HL-60/S4 treated with phorbol 12-myristate 13-acetate at 8.2 ng/mL for 4 days and 3 days (cell line): Measurements from ENCODE around the gene LTB4R2.

Experiments used
- in situ Hi-C: fragments of 300-500 bp; cut with MboI; formaldehyde crosslinking; loops from 2 replicates; pipeline ENCODE4 v1.15.0; 2022; ENCODE audit warnings: low sequenced_read_pairs

The LTB4R2 gene

GRCh38 chr14:24315807-24316596, 6.1 kb downstream of the LTB4R2 start:
- in situ Hi-C loops, result no loop called here

GRCh38 chr14:24316597-24316950, 6.6 kb downstream of the LTB4R2 start:
- in situ Hi-C loops, result no loop called here

- in situ Hi-C loops, result no loop called here
Observed at GRCh38 chr14:24317141-24317928, 7.4 kb downstream of the LTB4R2 start.

- in situ Hi-C loops, result no loop called here
Observed at GRCh38 chr14:24321212-24321975, 11.5 kb downstream of the LTB4R2 start.

- in situ Hi-C loops, result no loop called here
Observed at GRCh38 chr14:24322672-24323071, 12.7 kb downstream of the LTB4R2 start.

GRCh38 chr14:24323341-24323740, 13.4 kb downstream of the LTB4R2 start:
- in situ Hi-C loops, result no loop called here

- in situ Hi-C loops, result no loop called here
Observed at GRCh38 chr14:24324024-24324423, 14.1 kb downstream of the LTB4R2 start.

- in situ Hi-C loops, result loop anchor here (25.0 kb wide), 1 partner anchor 287 kb away; the partner anchor contains the start of gene GZMH
Observed at GRCh38 chr14:24325041-24325530, 15.1 kb downstream of the LTB4R2 start.

- in situ Hi-C loops, result loop anchor here (25.0 kb wide), 1 partner anchor 286 kb away; the partner anchor contains the start of gene GZMH
Observed at GRCh38 chr14:24325963-24326362, 16.0 kb downstream of the LTB4R2 start.

GRCh38 chr14:24327303-24327702, 17.4 kb downstream of the LTB4R2 start:
- in situ Hi-C loops, result loop anchor here (25.0 kb wide), 1 partner anchor 285 kb away; the partner anchor contains the start of gene GZMH

GRCh38 chr14:24327914-24328313, 18.0 kb downstream of the LTB4R2 start:
- in situ Hi-C loops, result loop anchor here (25.0 kb wide), 1 partner anchor 284 kb away; the partner anchor contains the start of gene GZMH

GRCh38 chr14:24329073-24329663, 19.2 kb downstream of the LTB4R2 start:
- in situ Hi-C loops, result loop anchor here (25.0 kb wide), 1 partner anchor 283 kb away; the partner anchor contains the start of gene GZMH

GRCh38 chr14:24329736-24330135, 19.8 kb downstream of the LTB4R2 start:
- in situ Hi-C loops, result loop anchor here (10.0 to 25.0 kb wide), 2 partner anchors 105 to 283 kb away; partner anchors contain the start of gene GZMH

- in situ Hi-C loops, result loop anchor here (10.0 to 25.0 kb wide), 2 partner anchors 104 to 281 kb away; partner anchors contain the start of gene GZMH
Observed at GRCh38 chr14:24330973-24331674, 21.2 kb downstream of the LTB4R2 start.

- in situ Hi-C loops, result loop anchor here (10.0 to 25.0 kb wide), 2 partner anchors 103 to 281 kb away; partner anchors contain the start of gene GZMH
Observed at GRCh38 chr14:24331731-24332267, 21.9 kb downstream of the LTB4R2 start.

GRCh38 chr14:24332268-24332993, 22.5 kb downstream of the LTB4R2 start:
- in situ Hi-C loops, result loop anchor here (10.0 to 25.0 kb wide), 2 partner anchors 102 to 280 kb away; partner anchors contain the start of gene GZMH

- in situ Hi-C loops, result loop anchor here (10.0 to 25.0 kb wide), 2 partner anchors 100 to 278 kb away; partner anchors contain the start of gene GZMH
Observed at GRCh38 chr14:24334431-24335291, 24.7 kb downstream of the LTB4R2 start, which contains the start of gene ADCY4. Gene ADCY4, minus strand, starts transcription at chr14:24335071. Its CDS starts 419 bp downstream, at chr14:24334652.
